OCI-LY7 (cell line): ENCODE data around the gene ARL6IP6. TPM values are rescaled to one million over a fixed set of nuclear protein-coding genes. Genes with fewer than 3 reads are reported as not detected.

Experiments
- BruUV-seq: library from RNA; stranded (reverse); fragments of 400-500 nt; replicated peaks from 2 replicates; lab custom pipeline; 2021; lab: Mats Ljungman, UMichigan
- CTCF ChIA-PET: fragments of 300-600 bp; sonication (Branson Sonifier 250); formaldehyde crosslinking; loops from one replicate; lab custom pipeline; 2022; ENCODE audit warnings: antibody characterized with exemption; ENCODE audit not compliant: unreplicated experiment; lab: Charles Lee
- POLR2A ChIA-PET: fragments of 300-600 bp; sonication (Branson Sonifier 250); formaldehyde crosslinking; loops from one replicate; lab custom pipeline; 2022; ENCODE audit warnings: antibody characterized with exemption; lab: Charles Lee
- DNase-seq: peaks from one replicate; pipeline ENCODE4 v3.0.0-alpha.2; 2015; ENCODE audit warnings: low spot score
- H2AFZ ChIP-seq: fragments of 200-600 bp; sonication (generic), shearing (Covaris generic); 2 replicates; pipeline ENCODE4 v1.6.1; 2014; ENCODE audit warnings: mild to moderate bottlenecking, antibody characterized with exemption, low read length, moderate library complexity
- H3K27ac ChIP-seq: fragments of 200-600 bp; sonication (generic); 2 replicates; pipeline ENCODE4 v1.5.1; 2014; ENCODE audit warnings: mixed run types, low read depth, mild to moderate bottlenecking, moderate library complexity, low read length, inconsistent platforms; ENCODE audit not compliant: poor library complexity, severe bottlenecking
- H3K36me3 ChIP-seq: fragments of 200-600 bp; sonication (generic); 2 replicates; pipeline ENCODE4 v1.6.1; 2014; ENCODE audit warnings: mild to moderate bottlenecking, antibody characterized with exemption, low read length, moderate library complexity, mixed read lengths; ENCODE audit not compliant: insufficient read depth
- H3K4me1 ChIP-seq: fragments of 200-600 bp; sonication (generic); 2 replicates; pipeline ENCODE4 v1.5.1; 2014; ENCODE audit warnings: mild to moderate bottlenecking, low read length; ENCODE audit not compliant: insufficient read depth, poor library complexity, severe bottlenecking
- H3K4me2 ChIP-seq: fragments of 200-600 bp; sonication (generic); 2 replicates; pipeline ENCODE4 v1.6.1; 2014; ENCODE audit warnings: mild to moderate bottlenecking, low read length
- H3K4me3 ChIP-seq: fragments of 200-600 bp; sonication (generic); 2 replicates; pipeline ENCODE4 v1.5.1; 2014; ENCODE audit warnings: mild to moderate bottlenecking, low read depth, low read length; ENCODE audit not compliant: poor library complexity, severe bottlenecking
- H3K79me2 ChIP-seq: fragments of 200-600 bp; sonication (generic); 2 replicates; pipeline ENCODE4 v1.6.1; 2016; ENCODE audit warnings: low read depth, mild to moderate bottlenecking, low read length, moderate library complexity, mixed read lengths; ENCODE audit not compliant: insufficient read depth
- H3K9me2 ChIP-seq: fragments of 200-600 bp; sonication (generic); 2 replicates; pipeline ENCODE4 v1.6.1; 2016; ENCODE audit warnings: mild to moderate bottlenecking, low read length, mixed read lengths; ENCODE audit not compliant: insufficient read depth
- H3K9me3 ChIP-seq: fragments of 200-600 bp; sonication (generic); 2 replicates; pipeline ENCODE4 v1.6.1; 2014; ENCODE audit warnings: mild to moderate bottlenecking, mixed run types, low read length, mixed read lengths
- H4K20me1 ChIP-seq: fragments of 200-600 bp; sonication (generic); 2 replicates; pipeline ENCODE4 v1.6.1; 2014; ENCODE audit warnings: mild to moderate bottlenecking, antibody characterized with exemption, low read length, moderate library complexity, mixed read lengths; ENCODE audit not compliant: insufficient read depth
- EZH2phosphoT487 ChIP-seq: fragments of 200-600 bp; sonication (generic); IDR thresholded peaks from 2 replicates; pipeline ENCODE4 v1.6.1; 2018; ENCODE audit warnings: low read depth, borderline replicate concordance, mild to moderate bottlenecking, mixed run types, antibody characterized with exemption, low read length, moderate library complexity, mixed read lengths
- intact Hi-C: fragments of 100-400 bp; cut with micrococcal nuclease; formaldehyde crosslinking; loops from one replicate; pipeline ENCODE4 v1.10.0; 2022; ENCODE audit not compliant: unreplicated experiment
- total RNA-seq, 2 experiments: library from RNA; depleted of rRNA in 1 of 2; stranded (reverse); fragments of >200 nt in 1 of 2; shearing (Covaris generic) in 1 of 2; gene quantifications; 2 replicates each; pipeline ENCODE4 v1.2.3, GENCODE V29; 2014 to 2022
- TF ChIP-seq, protein P1 (sequence below): fragments of 200-600 bp; sonication (generic); conservative IDR thresholded peaks from 2 replicates; pipeline ENCODE4 v1.5.1; 2014; ENCODE audit warnings: mild to moderate bottlenecking, antibody characterized with exemption, low read length, moderate library complexity, mixed read lengths

ARL6IP6 gene
- total RNA-seq, 2 experiments from 2014 or later = 34.6 to 61.8 TPM

GRCh38 chr2:152683400-152683799, 35.0 kb upstream of the ARL6IP6 start:
- peaks cover 98% of the 10 kb centered on the region for H3K36me3 ChIP-seq
- H3K4me2 ChIP-seq = no peak overlapping the region
- CTCF ChIA-PET = no interaction called here
- no peak for DNase-seq
- no peak overlapping the region for H3K4me3 ChIP-seq
- H3K4me1 ChIP-seq = no peaks in the 10 kb centered on the region
- POLR2A ChIA-PET = interaction anchor here (0.7 kb wide), 1 partner anchor 426 kb away, joined by 3 read pairs; no protein-coding TSS in a partner anchor
- H3K9me2 ChIP-seq = no peaks in the 10 kb centered on the region
- H3K9me3 ChIP-seq = no peaks in the 10 kb centered on the region
- H4K20me1 ChIP-seq = peaks cover 35% of the 10 kb centered on the region; the same call in 1 of the 2 replicates
- no peak overlapping the region for H3K27ac ChIP-seq
- TF ChIP-seq, protein P1, sequence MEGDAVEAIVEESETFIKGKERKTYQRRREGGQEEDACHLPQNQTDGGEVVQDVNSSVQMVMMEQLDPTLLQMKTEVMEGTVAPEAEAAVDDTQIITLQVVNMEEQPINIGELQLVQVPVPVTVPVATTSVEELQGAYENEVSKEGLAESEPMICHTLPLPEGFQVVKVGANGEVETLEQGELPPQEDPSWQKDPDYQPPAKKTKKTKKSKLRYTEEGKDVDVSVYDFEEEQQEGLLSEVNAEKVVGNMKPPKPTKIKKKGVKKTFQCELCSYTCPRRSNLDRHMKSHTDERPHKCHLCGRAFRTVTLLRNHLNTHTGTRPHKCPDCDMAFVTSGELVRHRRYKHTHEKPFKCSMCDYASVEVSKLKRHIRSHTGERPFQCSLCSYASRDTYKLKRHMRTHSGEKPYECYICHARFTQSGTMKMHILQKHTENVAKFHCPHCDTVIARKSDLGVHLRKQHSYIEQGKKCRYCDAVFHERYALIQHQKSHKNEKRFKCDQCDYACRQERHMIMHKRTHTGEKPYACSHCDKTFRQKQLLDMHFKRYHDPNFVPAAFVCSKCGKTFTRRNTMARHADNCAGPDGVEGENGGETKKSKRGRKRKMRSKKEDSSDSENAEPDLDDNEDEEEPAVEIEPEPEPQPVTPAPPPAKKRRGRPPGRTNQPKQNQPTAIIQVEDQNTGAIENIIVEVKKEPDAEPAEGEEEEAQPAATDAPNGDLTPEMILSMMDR = no peak
- TF ChIP-seq EZH2phosphoT487 = no peak
- peaks cover 69% of the 10 kb centered on the region for H3K79me2 ChIP-seq
- H2AFZ ChIP-seq = no peak overlapping the region
- intact Hi-C loops = no loop called here
- BruUV-seq = no TSS peak

- POLR2A ChIA-PET = interaction anchor here (0.8 to 1.1 kb wide), 2 partner anchors 9 to 22 kb away, joined by 3 to 5 read pairs; no protein-coding TSS in a partner anchor
- no peaks in the 10 kb centered on the region for H3K9me2 ChIP-seq
- no peak for TF ChIP-seq EZH2phosphoT487
- TF ChIP-seq, protein P1 = no peak
- DNase-seq = no peak
- CTCF ChIA-PET = no interaction called here
- H2AFZ ChIP-seq = no peak overlapping the region
- H3K27ac ChIP-seq = no peak overlapping the region
- BruUV-seq = no TSS peak
- H3K4me3 ChIP-seq = no peak overlapping the region
- intact Hi-C loops = no loop called here
- H3K9me3 ChIP-seq = no peaks in the 10 kb centered on the region
- H3K79me2 ChIP-seq = peaks cover 69% of the 10 kb centered on the region
- H4K20me1 ChIP-seq = peaks cover 26% of the 10 kb centered on the region
- H3K4me1 ChIP-seq = no peaks in the 10 kb centered on the region
- H3K36me3 ChIP-seq = peaks cover 97% of the 10 kb centered on the region
- H3K4me2 ChIP-seq = no peak overlapping the region
Measured at GRCh38 chr2:152686321-152686720, 32.1 kb upstream of the ARL6IP6 start.

- DNase-seq = no peak
- CTCF ChIA-PET = interaction anchor here (0.6 kb wide), 1 partner anchor 9 kb away, joined by 3 read pairs; no protein-coding TSS in a partner anchor
- Histone ChIP-seq H3K79me2 (peaks cover 65% of the 10 kb centered on the region), H4K20me1 (peaks cover 16% of the 10 kb centered on the region), H3K4me1 (peaks cover 10% of the 10 kb centered on the region), H3K27ac (no peak overlapping the region), H3K4me3 (no peak overlapping the region), H3K36me3 (peaks cover 95% of the 10 kb centered on the region), H2AFZ (no peak overlapping the region), H3K9me2 (no peaks in the 10 kb centered on the region), H3K9me3 (no peaks in the 10 kb centered on the region), H3K4me2 (no peak overlapping the region)
- no peak for TF ChIP-seq EZH2phosphoT487
- TF ChIP-seq, protein P1 = no peak
- intact Hi-C loops = no loop called here
- BruUV-seq = TSS peak; percentile 16
- POLR2A ChIA-PET = interaction anchor here (0.6 to 1.0 kb wide), 3 partner anchors 14 to 20 kb away, joined by 3 to 4 read pairs (median 3); no protein-coding TSS in a partner anchor
Measured at GRCh38 chr2:152693033-152693432, 25.4 kb upstream of the ARL6IP6 start.
